ENCODE measurements around the gene STARD7. TPM values are rescaled to one million over a fixed set of nuclear protein-coding genes. Genes with fewer than 3 reads are reported as not detected.

STARD7 gene
- polyA plus RNA-seq, 2 of the 4 experiments (the other 2 are of a cell fraction): 101 to 136 TPM

GRCh38 chr2:96181529-96181928 is 27.1 kb downstream of the STARD7 start:
- POLR2A ChIA-PET: no interaction called here
- WGBS (ENCODE audit: missing lambda C conversion rate): 76% methylated on average over 5 of the region's 5 CpGs

DNA sequence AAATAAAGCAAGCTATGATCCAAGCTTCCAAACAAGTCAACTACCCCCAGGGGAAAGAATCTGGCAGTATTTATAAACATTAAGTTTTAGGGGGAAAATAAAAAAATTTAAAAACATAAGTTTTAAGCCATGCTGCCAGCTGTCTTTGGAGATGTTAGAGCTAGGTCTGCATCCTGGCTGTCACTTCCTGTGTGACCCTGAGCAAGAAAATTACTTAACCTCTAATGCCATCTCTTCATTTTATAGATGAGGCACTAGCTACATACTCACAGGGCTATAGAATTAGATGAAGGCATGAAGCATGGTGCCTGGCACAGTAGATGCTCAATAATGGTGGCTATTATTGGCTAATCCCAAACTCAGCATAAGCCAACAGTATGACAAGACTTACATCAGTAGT is 28.1 kb downstream of the STARD7 start:
- FAIRE-seq: no peak
- DNase-seq (ENCODE audit: low read depth in 1 of 2, low spot score in 1 of 2): no peak
- Histone ChIP-seq H3K4me2 (no peak overlapping the region), H3K4me3 (no peak overlapping the region), H3K27ac (no peak overlapping the region), H3K9me3 (no peaks in the 10 kb centered on the region), H3K4me1 (no peaks in the 10 kb centered on the region)
- no peak for TF ChIP-seq NFE2L2 (conservative IDR thresholded peaks at IDR 0.05; ENCODE audit: low read length)
- TF ChIP-seq POLR2A (IDR thresholded peaks at IDR 0.05; ENCODE audit: low read length): no peak
- TF ChIP-seq ZFP36 (IDR thresholded peaks at IDR 0.05; ENCODE audit: borderline replicate concordance, partially characterized antibody): no peak
- TF ChIP-seq RFX5 (IDR thresholded peaks at IDR 0.05): no peak
- no peak for TF ChIP-seq CBX2 (IDR thresholded peaks at IDR 0.05; ENCODE audit: borderline replicate concordance, low read depth)
- no peak for TF ChIP-seq MAZ (IDR thresholded peaks at IDR 0.05; ENCODE audit: borderline replicate concordance, low read depth, low read length)
- no peak for TF ChIP-seq TFCP2L1 (CRISPR knock-in tag; IDR thresholded peaks at IDR 0.05)
- no peak for ATAC-seq
- ChIA-PET POLR2A (no interaction called here), CTCF (interaction anchor here (1.0 to 1.9 kb wide), 4 partner anchors 10 to 158 kb away, joined by 3 to 9 read pairs (median 4); no protein-coding TSS in a partner anchor)

More at GRCh38 chr2:96181529-96181928, 27.1 kb downstream of the STARD7 start:
- ATAC-seq: no peak
- H3K4me1 ChIP-seq: no peaks in the 10 kb centered on the region
- H3K4me2 ChIP-seq: no peak overlapping the region
- no peak for FAIRE-seq
- no peak for DNase-seq (ENCODE audit: low read depth in 1 of 2, low spot score in 1 of 2)
- H3K4me3 ChIP-seq: no peak overlapping the region
- CTCF ChIA-PET: interaction anchor here (1.3 to 1.9 kb wide), 3 partner anchors 65 to 159 kb away, joined by 3 to 9 read pairs (median 4); no protein-coding TSS in a partner anchor
- no peaks in the 10 kb centered on the region for H3K9me3 ChIP-seq
- no peak overlapping the region for H3K27ac ChIP-seq
- TF ChIP-seq RCOR1 (IDR thresholded peaks at IDR 0.05; ENCODE audit: low read depth, low read length) (no peak), RFX5 (IDR thresholded peaks at IDR 0.05) (no peak), POLR2AphosphoS2 (conservative IDR thresholded peaks at IDR 0.05; ENCODE audit: low read length) (no peak), MAZ (IDR thresholded peaks at IDR 0.05; ENCODE audit: borderline replicate concordance, low read depth, low read length) (no peak), CTCF (IDR thresholded peaks at IDR 0.05) (no peak), EHMT2 (IDR thresholded peaks at IDR 0.05; ENCODE audit: low read depth) (no peak), CEBPB (IDR thresholded peaks at IDR 0.05) (no peak), RNF2 (IDR thresholded peaks at IDR 0.05; ENCODE audit: borderline replicate concordance, low read depth) (no peak), FOSB (CRISPR knock-in tag; IDR thresholded peaks at IDR 0.05) (no peak), EHF (CRISPR knock-in tag; IDR thresholded peaks at IDR 0.05) (no peak), BHLHE40 (IDR thresholded peaks at IDR 0.05; ENCODE audit: low read depth, low read length) (no peak), KDM5A (IDR thresholded peaks at IDR 0.05) (no peak), PHF8 (IDR thresholded peaks at IDR 0.05; ENCODE audit: borderline replicate concordance, low read depth) (no peak), EP300 (IDR thresholded peaks at IDR 0.05) (no peak), HOXB5 (CRISPR knock-in tag; IDR thresholded peaks at IDR 0.05) (no peak), CHD4 (IDR thresholded peaks at IDR 0.05; ENCODE audit: borderline replicate concordance) (no peak), TFCP2L1 (CRISPR knock-in tag; IDR thresholded peaks at IDR 0.05) (no peak), HEYL (CRISPR knock-in tag; IDR thresholded peaks at IDR 0.05) (no peak)
- TF ChIP-seq, protein P1, sequence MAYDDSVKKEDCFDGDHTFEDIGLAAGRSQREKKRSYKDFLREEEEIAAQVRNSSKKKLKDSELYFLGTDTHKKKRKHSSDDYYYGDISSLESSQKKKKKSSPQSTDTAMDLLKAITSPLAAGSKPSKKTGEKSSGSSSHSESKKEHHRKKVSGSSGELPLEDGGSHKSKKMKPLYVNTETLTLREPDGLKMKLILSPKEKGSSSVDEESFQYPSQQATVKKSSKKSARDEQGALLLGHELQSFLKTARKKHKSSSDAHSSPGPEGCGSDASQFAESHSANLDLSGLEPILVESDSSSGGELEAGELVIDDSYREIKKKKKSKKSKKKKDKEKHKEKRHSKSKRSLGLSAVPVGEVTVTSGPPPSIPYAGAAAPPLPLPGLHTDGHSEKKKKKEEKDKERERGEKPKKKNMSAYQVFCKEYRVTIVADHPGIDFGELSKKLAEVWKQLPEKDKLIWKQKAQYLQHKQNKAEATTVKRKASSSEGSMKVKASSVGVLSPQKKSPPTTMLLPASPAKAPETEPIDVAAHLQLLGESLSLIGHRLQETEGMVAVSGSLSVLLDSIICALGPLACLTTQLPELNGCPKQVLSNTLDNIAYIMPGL (CRISPR knock-in tag; IDR thresholded peaks at IDR 0.05; ENCODE audit: borderline replicate concordance): no peak

All from A549 (cell line).